CD4-positive, alpha-beta T cell treated with Interleukin-1 beta for 1 hour (primary cell): ENCODE results near the gene NUMBL.
A peak's percentile ranks its signal among the peaks of the same experiment; 100 is the strongest.

ENCODE experiments used
- DNase-seq, 2 donors: peaks; one replicate each; pipeline ENCODE4 v3.0.0-alpha.2; 2020 to 2022

Gene NUMBL

GRCh38 chr19:40688987-40689338, 1.5 kb downstream of the NUMBL start:
- no peak for DNase-seq

DNA sequence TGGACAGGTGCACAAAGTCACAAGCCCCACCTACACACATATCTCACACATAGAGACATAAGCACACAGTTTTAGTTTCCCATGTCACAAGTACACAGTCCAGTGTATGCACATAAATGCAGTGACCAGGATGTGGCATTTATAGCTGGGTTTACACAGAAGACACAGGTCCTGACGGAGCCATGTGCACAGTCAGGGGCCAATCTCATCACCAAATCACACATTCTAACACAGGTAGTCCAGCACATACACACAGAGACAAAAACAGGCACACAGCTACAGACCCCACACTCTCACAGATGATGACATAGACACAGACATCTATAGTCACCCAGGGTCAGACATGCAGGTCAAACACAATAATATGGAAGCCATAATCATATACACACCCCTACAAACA, 2.1 kb downstream of the NUMBL start:
- no peak for DNase-seq

DNA sequence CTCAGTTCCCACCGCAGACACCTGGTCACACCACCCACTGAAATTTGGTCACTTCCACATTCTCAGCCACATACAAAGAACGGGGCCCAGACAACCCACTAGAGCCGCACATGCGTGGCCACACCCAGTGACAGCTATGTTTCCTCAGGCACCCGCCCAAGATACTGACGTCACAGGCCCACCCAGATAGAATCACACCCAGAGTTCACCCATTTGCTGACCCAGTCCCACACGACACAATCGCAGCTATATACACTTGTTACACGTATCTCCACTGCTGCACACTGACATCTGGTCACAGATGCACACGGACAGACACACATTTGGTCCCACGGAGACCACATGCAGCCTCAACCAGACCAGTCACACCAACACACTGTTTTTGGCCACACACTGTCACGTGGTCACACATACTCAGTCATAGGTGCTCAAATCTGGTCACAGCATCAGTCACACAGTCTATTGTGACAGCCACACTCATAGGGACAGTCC, 2.9 kb downstream of the NUMBL start:
- DNase-seq = peak; percentile 50 to 84

DNA sequence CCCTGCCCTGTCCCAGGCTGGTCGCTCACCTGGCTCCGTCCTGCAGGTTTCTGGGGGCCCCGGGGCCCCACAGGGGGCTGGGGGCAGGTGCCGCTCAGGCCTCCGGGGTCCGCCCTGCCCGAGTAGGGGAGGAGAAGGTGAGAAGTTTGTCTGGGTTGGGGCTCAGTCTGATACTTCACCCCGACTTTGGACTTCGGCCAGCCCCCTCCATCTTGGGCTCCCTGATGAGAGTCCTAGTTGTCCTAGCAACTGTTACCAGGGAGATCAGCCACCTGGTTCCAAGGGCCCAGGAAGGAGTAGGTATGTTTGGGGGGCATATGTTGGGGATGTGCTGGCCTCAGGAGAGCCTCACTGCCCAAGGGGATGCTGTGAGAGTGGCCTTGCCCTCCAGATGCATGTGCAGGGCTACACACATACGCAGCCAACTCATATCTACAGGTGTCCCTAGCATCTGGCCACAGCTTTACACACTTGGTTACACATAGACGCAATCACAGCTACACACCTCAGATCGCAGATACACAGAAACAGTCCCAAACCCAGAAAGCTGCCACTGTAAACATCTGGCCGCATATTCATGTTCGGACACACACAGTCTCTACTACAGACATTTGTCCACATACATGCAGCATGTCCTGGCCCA, 3.4 kb downstream of the NUMBL start:
- no peak for DNase-seq

GRCh38 chr19:40685563-40685962, 4.9 kb downstream of the NUMBL start:
- no peak for DNase-seq

- DNase-seq = no peak
Measured at GRCh38 chr19:40685016-40685526, 5.4 kb downstream of the NUMBL start.

DNA sequence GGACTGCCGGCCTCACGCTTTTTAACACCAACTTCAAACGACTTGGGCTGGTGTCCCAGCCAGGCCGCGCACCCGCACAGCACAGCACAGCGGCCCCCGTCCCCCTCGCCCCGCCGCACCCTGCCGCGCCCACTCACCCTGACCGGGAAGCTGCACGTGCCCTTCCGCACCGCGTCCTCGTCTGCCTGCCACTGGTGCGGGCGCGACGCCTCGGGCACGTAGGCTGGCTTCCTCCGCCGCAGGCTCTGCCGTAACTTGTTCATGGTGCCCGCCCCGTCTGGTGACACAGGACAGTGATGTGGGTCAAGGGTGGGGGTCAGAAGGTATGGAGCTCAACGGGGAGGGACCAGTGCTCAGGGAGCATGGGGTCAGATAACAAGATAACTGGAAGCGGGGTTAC, 6.2 kb downstream of the NUMBL start:
- DNase-seq = no peak

GRCh38 chr19:40683437-40683836, 7.0 kb downstream of the NUMBL start:
- DNase-seq = no peak

DNA sequence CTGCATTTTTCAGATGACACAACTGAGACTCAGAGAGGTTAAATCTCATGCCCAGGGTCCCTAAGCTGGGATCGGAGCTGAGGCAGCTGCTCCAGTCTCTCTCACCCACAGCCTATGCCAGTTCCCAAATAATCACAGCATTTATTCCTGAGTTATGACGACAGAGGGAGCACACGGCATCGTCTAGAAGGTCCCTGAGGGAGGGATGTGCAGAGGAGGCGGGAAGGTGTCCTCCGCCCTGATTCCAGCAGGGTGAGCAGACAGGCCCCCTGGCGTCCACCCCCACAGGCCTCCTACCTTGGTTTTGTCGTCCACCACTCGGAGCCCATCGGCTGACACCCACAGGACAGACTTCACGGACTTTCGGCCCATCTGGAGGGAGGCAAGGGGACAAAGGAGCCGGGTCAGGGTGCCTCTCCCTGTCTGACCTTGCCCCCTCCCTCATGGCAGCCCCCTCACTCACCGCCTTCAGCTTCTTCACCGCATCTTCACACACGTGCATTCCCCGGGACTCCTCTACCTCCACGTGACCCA, 8.0 kb downstream of the NUMBL start:
- DNase-seq = no peak

GRCh38 chr19:40681039-40681438, 9.4 kb downstream of the NUMBL start:
- no peak for DNase-seq

DNA sequence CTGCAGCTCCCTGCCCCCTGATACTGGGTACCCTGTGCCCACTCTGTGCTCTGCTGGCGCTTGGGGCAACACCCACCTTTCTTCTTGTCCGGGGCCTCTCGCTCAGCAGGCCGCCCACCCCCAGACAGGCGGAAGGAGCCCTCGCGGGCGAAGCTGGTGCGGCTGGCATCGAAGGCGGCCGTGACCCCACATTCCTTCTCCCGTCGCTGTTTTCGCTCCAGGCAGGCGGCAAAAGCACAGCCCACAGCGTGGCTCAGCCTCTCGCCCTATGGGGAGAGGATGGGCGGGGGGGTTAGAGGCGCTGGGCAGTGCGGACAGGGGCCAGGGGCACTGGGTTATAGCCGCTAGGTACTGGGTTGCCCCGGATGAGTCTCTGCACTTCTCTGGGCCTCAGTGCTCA, 13.3 kb downstream of the NUMBL start:
- DNase-seq = no peak

GRCh38 chr19:40674291-40674690, 16.2 kb downstream of the NUMBL start:
- no peak for DNase-seq

GRCh38 chr19:40673397-40673796, 17.1 kb downstream of the NUMBL start:
- peak; percentile 30 to 31 for DNase-seq

DNA sequence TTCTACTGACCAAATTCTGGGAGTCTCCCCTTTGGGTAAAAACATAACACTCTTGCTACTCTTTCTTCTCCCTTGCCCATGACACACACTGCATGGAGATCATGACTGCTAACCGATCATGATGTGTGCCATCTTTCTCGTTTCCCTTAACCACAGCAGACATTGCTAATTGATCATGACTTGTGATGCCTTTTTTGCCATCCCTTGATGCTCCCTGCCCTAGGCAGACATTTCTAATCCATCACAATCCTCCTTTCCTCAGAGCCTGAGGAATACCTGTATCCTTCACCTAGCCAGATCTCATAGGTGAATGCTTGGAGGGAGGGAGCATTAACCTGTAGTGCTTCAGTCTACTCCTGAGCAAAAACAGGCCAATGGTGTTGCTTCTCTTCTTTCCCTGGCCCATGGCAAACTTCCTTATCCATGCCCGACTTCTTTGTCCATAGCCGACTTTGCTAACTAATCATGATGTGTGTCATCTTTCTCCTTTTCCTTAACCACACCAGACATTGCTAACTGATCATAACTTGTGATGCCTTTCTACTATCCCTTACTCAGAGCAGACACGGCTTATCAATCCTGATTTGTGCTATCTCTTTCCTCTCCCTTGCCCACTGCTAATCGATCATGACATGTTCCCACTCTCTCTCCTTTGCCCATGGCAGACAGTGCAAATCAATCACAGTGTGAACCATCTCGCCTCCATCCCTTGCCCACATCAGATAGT, 17.7 kb downstream of the NUMBL start:
- DNase-seq = no peak

GRCh38 chr19:40672038-40672437, 18.4 kb downstream of the NUMBL start:
- DNase-seq = no peak

- DNase-seq = no peak
Measured at GRCh38 chr19:40671404-40671803, 19.0 kb downstream of the NUMBL start.

DNA sequence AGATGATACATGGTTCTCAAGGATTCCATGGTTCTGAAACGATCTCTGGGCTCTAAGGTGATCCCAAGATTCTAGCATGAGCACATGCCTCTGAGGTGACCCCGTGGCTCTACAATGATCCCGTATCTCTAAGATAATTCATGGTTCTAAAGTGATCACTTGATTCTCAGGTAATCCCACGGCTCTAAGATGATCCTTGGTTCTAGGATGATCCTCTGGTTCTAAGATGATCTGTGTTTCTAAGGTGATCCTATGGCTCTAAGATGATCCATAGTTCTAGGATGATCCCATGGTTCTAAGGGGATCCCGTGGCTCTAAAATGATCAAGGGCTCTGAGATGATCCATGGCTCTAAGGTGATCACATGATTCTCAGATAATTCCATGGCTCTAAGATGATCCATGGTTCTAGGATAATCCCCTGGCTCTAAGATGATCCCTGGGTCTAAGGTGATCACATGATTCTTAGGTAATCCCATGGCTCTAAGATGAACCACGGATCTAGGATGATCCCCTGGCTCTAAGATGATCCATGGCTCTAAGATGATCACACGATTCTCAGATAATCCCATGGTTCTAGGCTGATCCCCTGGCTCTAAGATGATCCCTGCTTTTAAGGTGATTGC, 21.3 kb downstream of the NUMBL start:
- DNase-seq = no peak

DNA sequence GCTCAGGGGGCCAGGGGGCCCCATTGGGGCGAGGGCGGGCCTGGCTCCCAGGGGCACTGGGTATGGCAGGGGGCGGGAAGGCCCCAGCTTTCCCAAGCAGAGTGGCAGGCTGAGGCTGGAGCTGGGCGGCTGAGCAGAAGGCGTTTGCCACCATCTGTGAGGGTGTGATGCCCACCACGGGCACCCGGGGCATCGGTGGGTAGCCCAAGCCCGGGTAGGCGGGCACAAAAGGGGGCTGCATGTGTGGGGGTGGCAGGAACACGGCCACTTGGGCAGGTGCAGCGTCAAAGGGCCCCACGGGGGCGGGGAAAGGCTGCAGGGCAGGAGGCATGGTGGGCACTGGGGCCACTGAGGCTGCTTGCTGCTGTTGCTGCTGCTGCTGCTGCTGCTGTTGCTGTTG, 22.8 kb downstream of the NUMBL start:
- DNase-seq = no peak

DNA sequence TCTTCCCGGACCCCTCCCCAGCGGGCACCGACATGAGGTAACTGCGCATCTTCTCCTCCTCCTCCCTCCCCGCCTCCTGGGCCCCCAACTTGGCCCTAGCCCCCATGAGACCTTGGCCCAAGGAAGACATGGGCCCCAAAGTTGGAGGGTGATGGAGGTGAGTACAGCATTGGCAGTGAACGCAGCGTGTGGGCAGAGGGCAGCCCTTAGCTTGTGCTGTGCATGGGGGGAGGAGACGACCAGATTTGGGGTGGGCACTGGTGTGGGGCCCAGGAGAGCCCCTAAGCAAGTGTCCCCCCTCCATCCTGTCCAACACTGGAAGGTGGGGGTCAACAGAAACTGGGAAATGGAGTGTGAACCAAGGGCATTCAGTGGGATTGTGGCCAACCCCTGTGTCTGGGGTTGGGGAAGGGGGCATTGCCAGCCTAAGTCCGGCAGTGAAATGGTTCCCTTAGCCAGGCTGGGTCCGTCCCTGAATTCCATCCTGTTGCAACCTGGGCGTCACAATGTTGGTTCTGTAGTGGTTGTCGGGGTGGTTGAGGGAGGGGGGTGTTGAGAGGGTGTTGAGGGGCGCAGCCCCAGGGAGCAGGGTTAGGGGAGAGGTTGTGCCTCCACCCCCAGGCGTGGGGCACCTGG, 23.5 kb downstream of the NUMBL start:
- no peak for DNase-seq

- peak in 1 of 2 donors; percentile 11 for DNase-seq
Measured at GRCh38 chr19:40663695-40664692, 26.5 kb downstream of the NUMBL start.

DNA sequence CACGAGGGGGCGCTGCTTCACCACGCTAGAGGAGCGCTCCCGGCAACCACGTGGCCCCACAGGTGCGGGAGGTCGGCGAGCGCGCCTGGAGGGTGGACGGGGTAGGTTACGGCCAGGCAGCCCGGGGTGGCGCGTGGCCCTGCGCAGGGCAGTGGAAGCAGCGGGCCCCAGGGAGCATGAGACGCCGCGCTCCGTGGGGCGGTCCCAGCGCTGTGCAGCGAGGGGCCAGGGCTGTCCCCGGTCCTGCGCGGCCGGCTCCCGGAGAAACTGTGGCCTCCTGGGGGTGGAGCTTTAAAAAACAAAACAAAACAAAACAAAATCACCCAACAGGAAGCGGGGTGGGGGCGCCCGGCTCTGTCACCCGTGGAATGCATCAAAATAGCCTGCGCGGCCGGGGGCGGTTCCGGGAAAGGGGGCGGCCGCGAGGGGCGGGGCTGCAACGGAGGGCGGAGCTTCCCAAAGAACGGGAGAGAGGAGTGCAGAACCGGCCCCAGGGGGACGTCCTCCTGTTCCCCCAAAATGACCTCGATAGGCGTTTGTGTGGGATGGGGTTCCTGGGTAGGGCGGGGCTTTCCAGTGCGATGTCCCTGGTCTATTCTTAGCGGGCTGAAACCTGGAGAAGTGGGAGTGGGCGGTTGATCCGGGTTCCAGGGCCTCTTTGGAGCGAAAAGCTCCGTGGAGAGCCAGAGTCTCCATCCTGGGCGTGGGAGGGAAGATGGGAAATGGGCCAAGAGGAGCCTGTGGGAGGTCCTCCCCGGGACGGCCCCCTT, 27.3 kb downstream of the NUMBL start:
- DNase-seq = peak; percentile 90
